Measurements from ENCODE around the gene THRB.
A peak's percentile ranks its signal among the peaks of the same experiment; 100 is the strongest.

Gene THRB

DNA sequence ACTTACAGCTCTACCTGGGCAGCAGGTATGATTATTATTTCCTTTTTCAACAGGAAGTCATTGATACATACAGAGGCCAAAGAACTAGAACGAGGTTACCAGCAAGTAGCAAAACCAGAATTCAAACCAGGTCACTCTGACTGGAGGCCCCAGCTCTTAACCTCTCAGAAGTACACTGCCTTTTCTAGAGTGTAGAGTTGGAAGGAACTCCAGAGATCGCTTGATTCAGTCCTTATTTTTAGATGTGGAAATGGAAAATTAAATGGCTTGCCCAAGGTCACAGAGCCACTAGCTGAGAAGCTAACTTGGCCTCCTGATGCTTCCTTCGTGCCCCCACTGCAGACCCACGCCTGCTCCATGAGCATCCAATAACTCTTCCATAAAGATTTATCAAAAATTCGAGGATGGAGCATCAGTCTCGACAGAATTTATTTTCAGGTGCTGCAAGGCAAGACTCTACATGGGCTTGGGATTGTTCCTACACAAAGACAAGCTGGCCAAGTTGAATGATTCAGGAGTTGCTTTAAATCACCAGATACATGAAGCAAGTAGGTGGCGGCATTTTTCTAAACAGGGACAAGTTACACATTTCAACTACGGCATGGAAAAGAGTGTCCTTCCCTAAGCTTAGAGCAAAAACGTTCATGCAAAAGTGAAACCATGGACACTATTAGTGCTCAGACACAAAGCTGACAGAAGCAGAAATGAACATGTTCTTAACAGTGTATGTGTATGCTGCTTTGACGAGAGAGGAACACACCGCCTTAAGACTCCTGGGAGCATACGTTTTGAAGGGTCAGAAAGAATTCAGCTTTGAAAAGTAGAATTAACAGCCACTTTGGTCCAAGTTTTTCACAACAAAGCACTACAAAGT, 235.7 kb downstream of the THRB start:
- no peak for DNase-seq

DNA sequence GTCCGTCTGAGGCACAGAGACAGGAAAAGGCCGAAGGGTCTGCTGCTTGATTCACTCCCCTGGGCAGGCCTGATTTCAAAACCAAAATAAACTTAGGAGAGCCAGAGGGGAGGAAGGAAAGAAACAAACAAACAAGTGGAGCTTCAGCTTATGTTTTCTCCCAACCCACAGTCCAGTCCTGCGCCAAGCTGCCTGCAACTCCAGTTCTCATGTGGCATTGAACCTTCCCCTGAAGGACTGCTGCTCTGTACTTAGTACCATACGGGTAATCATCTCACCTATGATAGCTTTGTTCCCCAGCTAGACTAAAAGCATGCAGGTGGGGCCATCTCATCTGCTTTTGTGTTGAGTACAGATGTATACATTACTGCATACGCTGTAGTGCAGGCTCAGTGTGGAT, 236.4 kb downstream of the THRB start:
- no peak for DNase-seq

DNA sequence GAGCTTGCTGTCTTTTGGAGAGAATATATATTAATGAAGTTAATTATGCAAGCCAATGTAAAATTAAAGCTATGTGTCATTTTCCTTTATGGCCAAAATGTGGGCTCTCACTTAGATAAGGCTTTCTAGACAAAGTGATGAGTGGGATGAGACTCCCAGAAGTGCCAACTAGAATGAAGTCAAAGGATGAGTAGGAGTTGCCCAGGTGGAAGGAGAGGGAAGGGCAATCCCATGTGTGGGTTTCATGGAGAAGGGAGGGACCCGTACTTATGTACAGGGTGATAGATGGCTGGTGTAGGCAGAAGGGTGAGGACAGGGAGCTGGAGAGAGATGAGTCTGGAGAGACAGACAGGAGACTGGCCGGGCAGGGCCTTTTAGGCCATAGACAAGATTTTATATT, 239.2 kb downstream of the THRB start:
- DNase-seq = no peak

DNA sequence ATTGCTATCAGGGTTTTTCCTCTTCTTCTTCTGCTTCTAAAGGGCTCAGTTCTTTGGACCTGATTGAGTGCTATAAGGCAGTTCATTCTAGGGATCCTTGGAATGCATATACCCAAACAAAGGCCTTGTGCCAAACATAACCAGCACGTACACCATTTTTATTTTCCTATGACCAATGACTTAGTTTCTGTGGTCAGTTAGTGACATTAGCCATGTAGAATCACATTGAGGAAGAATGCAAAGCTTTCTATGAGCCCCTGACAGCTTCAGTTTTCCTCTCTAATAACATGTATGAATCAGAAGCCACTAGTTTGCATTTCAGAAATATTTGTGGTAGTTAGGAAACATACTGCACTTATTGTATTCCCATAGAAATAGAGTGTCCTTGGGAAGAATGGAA, 240.0 kb downstream of the THRB start:
- no peak for DNase-seq

DNA sequence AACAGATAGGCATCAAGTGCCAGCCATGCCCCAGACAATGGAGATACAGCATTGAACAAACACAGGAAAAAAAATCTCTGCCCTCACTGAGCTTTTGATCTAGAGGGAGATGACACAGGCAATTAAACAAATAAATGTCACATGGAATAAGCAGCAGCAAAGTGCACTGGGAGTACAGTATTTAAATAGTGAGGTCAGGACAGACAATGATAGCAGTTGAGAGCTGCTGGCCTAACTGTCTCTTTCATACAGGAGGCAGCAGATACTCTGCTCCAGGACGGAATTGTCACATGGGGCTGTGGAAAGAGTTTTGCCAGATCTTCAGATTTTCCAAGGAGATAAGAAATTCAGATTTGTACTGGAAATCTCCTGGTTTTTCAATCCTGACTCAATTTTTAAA, 241.3 kb downstream of the THRB start:
- no peak for DNase-seq

DNA sequence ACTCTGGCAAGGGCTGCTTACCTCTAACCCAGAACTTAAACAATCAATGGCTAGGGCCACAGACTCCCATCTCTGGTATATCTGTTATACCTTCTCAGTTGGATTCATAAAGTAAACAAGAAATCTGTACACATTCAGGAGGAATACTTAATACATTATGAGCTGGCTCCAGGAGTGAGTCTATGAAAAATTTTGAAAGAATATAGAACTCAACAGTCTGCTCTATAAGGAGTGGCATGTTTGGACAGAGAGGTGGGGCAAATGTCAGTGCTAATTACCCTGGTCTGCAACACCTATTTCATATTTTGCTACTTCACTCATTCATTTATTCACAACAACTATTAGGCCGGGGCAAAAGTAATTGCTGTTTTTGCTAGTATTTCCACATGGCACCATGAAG, 245.1 kb downstream of the THRB start:
- DNase-seq = no peak

DNA sequence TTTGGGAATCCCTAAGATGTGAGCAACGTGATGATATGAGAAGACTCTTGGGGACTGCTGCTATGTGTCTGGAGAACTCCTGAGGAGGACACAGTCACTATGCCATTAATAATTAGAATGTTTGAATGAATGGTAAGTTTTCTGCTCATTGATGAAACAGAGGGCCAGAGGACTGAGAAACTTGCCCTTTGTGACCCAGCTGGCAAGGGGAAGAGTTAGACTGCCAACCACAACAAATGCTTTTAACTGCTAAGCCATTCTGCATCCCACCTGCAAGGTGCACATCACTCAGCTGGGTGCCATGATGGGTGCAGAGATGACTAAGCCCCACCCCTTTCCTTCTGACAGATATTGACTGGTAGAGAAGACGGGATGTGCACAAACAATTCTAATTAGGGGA, 249.6 kb downstream of the THRB start:
- no peak for DNase-seq

DNA sequence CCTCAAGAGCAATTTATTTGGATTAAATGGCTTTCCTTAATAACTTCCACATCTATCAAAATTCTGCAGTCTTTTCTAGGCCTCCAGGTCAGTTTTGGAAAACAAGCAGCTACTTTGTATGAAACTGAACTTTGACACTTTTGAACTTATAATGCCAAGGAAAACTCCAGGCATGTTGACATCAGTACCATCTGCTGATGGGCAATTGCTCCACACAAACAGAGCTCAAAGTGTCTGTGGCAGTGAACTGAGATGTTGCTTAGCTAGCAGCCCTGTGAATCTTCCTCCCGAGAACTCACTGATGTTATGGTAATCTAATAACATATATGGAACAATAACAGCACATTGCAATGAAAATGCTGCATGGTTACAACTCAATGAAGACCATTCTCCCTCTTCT, 250.2 kb downstream of the THRB start:
- no peak for DNase-seq

DNA sequence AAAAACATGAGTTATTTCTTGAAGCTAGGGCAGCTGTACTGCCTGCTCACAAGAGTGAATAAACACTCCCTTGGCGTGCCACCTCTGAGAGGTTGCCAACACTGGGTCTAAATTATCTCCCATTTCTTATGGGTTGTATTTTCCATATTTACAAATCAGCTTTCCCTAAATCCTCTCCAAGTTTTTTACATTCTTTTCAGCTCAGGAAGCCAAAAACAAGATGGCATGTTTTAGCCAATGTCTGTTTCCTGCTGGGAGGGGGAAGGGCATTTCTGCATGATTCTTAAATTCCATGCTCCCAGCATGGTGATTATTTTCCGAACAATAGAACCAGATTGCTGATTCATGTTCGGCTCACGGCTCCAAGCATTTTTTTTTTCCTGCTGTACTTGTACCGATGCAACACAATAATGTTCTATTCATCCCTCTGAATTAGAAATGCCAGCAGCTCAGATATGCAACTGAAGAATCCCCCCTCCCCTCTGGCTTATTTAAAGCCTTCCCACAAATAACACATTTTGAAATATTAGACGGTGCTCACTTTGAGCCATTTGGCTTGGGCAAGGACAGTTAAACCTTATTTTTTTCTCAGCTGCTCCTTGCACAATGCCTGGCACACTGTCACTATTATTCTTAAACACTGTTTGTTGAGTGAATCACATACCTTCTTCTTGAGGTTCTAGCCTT, 252.5 kb downstream of the THRB start:
- peak; percentile 56 for DNase-seq

DNA sequence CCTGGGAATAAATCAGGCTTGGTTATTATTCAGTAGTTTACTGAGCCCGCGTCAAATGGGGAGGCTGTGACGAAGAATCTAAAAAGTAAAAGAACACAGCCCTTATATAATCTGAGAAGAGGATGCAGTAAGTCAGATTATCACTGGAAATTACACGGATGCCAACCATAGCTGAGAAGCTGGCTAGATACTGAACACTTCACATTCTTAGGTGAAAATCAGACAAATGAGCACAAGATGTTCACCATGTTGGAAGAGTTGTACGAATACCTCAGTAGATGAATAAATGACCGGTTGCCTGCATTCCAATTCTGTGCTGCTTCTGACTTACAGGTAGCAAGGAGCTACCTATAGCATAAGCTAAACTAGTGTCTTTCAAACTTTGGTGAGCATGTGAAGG, 254.3 kb downstream of the THRB start:
- no peak for DNase-seq

DNA sequence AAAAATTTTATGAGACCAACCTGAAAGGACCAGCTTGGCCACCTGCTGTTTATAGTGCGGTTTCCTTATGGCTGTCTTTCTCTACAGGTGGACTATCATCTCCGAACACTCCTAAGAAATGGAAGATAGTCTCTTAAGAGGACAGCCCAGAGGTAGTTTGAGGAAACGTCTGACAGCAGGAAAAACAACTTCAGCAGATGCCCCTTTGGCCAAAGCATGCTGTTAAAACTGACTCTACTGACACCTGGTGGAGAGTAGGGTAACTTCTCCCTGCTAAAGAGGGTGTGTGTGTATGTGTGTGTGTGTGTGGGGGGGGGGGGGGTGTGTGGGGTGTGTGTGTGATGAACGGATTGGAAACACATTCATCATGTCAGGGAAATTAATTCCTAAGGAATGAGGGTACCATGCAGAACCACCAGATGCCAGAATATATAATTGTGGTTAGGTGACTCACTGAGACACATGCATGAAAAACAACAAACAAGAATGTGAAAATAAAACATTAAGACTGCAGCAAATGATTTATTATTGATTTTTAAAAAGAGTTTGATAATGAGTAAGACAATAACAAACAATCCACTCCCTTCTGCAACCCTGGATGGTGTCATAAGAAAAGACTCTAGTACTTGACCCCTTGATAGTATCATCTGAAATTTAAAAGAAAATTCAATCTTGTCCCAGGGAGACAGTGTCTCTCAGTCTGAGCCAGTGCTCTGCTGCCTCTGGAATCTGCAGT, 256.5 kb downstream of the THRB start:
- DNase-seq = peak; percentile 73

DNA sequence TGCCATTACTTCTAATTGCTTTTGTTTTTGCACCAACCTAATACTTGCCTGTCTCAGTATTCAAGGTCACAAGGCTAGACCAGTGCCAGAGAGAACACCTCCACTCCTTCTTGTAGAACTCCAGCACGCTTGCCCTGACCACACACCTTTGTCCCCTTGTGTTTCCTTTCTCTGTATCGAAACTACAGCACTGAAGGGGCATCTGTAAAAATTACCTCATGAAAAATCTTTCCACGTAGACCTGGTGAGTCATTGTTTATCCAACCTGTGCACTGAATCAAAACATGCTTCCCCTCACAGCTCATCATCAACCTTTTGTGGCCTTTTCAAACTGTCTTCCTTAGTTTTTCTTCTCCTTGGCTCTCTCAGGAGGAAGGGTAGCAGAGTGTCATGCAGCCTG, 259.5 kb downstream of the THRB start:
- no peak for DNase-seq

DNA sequence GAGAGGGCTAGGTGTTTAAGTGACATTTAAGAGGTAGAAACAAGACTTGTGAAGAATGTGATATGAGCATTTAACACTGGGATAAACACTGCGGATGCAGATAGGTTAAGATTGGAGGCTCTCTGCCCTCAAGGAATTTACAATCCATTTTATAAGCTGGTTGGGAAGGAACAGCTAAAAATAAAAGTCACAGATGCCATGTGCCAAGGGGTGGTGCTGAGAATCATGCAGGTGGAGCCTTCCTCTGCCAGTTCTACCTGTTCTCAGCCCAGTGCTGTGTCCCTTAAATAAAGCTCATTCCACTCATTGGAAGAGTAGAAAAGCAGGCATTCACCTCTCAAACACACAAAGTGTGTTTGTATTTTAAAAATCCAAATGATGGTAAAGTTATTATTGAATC, 261.9 kb downstream of the THRB start:
- no peak for DNase-seq

DNA sequence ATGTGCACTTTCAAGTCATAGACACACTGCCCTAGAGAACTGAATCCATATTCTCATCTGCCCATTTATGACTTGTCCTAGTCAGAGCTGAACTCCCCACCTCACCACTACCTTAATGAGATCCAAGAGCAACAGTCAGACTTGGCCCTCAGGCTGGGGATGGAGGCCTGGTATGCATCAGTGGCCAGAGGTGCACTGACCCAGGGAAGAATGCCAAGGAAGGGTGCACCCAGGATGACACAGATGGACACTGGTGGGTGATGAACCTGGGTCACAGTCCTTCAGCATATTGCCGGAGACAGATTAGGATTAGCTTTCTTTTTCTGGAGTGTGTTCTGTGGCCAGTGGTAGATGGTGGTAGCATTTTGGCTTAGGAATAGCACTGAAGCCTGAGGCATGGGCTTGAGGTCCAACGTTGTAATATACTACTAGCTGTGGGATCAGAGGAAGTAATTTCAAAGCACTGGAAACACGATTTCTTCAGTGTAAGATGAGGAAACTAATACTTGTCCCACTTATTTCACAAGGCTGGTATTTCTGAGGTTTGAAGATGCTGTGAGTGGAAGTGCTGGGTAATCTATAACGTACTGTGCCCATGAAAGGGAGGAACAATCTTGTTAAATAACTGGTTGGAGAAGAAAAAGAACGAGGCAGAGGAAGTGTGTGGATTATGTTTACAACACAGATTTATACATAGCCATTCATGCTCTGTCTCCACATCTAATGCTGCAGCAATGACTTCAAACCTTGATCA, 265.0 kb downstream of the THRB start:
- DNase-seq = no peak

DNA sequence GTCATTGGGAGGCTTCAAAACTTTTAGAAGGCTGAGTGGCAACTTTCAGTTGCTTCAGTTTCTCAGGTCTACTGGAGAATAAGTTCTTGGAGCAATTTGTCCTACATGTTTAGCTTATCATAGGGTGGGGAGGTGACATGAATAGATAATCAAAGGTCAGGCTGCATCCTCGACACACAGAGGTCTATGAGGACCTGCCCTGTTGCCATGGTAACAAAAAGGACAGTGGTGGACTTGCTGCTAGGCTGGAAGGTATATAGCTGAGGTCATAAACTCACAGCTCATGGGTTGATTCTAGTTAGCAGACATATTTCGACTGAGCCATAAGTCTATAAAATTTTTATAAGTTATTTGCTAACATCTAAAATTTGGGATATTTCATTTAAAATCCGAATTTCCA, 267.0 kb downstream of the THRB start:
- DNase-seq = no peak

DNA sequence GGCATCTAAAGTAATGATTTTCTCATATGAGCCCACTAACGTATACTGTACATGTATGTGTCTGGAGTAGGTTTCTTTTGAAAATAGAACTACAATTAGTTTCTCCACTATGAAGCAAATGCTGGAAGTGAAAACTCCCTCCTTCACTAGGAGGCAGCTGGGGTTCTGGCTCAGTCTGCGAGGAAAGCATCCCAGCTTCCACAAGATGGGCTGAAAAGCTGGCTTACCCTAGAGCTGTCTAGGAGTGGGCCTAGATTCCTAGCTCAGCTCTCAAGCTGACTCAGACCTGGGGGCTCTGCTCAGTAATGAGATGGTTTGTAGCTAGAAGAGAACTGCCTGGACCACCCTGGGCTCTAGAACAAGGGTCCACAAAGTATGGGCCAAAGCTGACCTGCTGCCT, 268.3 kb downstream of the THRB start:
- no peak for DNase-seq

DNA sequence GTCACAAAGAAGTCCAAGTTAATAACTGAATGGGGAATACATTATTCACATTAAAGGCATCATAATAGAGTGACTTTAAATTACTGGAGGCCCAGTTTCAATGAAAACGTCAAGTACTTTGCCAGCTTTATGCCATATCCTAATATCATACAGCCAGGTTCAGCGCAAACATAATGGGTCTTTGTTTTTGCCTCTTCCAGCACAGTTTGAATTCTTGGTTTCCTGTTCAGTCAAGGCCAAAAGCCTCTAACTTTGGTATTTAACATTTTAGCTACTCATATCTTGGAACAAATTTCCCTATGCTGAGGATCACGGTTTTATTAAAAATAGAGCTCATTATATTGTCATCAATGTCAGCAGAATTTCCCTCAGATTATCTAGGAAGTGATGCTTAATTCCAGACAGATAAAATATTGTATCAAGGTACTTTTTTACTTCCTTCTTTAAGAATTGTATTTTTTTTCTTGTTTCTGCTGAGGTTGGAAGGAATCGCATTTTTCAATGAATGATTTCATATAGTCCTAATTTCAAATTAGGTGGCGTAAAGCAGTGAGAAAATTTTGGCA, 269.2 kb downstream of the THRB start:
- DNase-seq = no peak

DNA sequence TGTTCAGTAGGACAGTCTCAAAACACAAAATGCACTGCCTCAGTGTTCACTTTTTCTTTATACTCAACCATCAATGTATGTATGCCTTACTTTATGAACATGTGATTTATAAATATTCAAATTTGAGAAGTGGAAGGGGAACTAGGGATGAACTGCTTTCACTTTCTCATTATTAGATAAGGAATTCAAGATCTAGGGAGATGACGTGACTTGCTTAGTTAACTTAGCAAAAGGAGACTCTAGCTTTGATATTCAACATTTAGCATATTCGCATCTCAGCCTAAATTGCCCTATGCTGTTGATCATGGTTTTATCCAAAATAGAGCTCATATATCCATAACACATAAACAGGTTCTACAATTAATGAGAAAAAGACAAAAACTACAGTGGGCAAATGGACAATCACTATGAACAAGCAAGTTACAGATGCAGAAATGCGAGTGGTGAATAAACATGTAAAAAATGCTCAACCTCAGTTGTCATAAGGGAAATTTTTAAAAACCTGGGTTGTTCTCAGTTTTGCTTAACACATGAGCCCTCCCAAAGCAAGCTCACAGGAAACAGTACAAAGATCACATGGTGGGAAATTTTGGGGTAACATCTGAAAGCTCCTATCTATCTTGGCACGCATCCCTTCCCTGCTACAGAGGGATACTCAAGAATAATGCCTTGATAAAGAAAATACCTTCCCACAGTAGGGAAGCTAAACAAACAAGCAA, 269.8 kb downstream of the THRB start:
- DNase-seq = no peak

DNA sequence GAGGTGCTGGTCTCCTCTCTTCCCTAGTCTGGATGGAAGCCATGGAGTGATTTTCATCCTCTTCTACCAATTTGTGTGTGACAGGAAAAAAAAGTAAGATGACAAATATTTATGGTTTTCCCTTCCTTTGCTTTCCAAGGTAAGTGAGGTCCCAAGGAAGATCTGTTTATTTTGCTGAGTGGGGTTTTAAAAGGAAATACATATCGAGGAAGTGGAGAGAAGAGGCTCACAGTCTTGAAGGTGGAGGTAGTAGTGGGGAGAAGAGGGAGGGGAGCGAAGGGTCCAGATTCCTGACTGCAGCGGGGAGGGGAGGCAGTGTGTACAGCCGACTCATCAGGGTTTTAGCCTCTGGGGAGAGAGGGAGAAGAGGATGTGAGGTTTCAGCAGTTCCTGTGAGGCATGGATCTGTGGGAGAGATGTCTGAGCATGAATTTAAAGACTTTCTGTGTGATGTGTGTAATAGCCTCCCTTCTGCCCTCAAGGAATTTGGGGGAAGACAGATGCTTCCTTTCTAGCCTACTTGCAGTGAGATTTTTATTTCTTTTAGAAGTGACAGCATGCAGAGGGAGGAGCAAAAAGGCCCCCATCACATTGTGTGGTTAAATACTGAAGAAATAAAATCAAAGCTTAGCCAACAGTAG, 272.4 kb downstream of the THRB start:
- DNase-seq = no peak

DNA sequence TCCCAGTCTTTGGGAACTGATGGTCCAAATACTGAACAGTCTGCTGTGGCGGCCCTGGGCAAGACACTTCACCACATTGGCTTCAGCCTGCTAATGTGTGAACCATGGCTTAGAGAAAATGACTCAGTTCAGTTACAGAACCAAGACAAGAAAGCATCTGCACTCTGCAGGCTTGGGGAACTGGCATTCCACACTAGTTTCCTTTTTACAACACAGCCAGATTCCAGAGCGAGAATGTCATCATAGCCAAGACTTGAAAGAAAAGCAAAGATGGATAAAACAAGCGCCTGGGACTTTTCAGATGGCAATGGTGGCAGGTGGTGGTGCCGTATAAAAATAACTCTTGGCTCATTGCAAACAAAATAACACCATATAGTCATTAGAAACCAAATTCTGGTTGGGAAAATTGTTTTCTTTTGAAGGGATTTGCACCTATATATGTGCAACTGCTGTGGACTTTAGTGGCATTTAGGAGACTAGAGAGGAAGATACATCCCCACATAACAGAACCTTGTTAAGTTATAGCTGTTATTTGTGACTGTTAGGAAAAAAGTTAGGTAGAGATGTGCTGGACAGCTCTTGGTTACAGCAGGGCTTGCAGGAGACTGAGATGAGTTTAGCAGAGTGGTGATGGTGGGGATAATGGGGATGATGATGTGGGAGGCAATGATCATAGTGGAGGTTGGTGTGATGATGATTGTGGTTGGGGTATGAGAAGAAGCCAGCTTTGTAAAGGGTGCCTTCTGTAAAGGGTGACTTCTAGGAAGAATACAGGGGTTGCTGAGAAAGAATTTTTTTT, 273.6 kb downstream of the THRB start:
- no peak for DNase-seq

DNA sequence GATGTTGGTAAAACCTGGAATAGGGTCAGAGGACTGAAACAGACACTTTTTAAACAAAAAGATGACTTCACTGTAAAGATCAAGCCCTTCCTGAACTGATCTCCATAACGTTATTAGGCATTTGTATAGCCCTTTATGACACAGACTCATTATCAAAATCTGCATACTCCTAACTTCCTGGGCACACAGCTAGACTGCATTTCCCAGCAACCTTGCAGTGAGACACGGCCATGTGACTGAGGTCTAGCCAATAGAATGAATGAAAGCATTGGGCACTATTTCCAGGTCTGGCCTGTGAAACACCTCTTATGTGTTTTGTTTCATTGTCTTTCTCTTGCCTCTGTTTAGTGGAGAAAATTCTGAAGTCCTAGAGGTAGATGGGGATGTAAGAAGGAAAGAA, 279.1 kb downstream of the THRB start:
- DNase-seq = no peak
